Stimulated activated CD4-positive, alpha-beta T cell treated with anti-CD3 and anti-CD28 coated beads, Interleukin-15, amount 100 ng/mL, for 1 hour (primary cell): ENCODE results near the gene HIVEP2.

Experiments used
- DNase-seq, 2 donors: peaks; one replicate each; pipeline ENCODE4 v3.0.0-alpha.2; 2020; ENCODE audit warnings: low read depth in 1 of 2, low spot score in 1 of 2

Gene HIVEP2

GRCh38 chr6:142946181-142946923, 1.4 kb upstream of the HIVEP2 start:
- DNase-seq: peak; percentile 80 to 83

- DNase-seq: peak; percentile 42 to 51
These were observed 637 bp upstream of the HIVEP2 start for GRCh38 chr6:142945446-142946180.

- peak; percentile 76 to 93 for DNase-seq
These were observed 590 bp downstream of the HIVEP2 start for GRCh38 chr6:142944124-142945048.

- peak in 1 of 2 donors; percentile 27 for DNase-seq
These were observed 1.3 kb downstream of the HIVEP2 start for GRCh38 chr6:142943711-142944123.

DNA sequence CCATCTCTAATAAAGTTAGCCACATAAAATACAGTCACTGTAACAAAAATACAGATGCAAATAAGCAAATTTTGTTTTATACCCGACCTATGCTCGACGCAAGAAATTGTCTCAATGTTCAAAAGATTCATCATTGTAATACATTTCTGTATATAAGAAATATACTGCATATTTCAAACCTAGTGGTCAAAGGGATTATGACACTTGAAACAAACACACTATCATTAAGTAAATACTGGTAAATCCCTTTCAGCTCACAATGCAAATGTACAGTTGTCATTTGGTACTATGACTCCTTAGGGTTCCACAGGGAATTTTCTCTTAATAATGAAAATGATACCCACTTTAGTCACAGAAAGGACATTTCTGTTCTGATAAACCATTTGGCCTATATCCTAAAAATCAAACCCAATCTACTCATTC, 2.2 kb downstream of the HIVEP2 start:
- no peak for DNase-seq

DNA sequence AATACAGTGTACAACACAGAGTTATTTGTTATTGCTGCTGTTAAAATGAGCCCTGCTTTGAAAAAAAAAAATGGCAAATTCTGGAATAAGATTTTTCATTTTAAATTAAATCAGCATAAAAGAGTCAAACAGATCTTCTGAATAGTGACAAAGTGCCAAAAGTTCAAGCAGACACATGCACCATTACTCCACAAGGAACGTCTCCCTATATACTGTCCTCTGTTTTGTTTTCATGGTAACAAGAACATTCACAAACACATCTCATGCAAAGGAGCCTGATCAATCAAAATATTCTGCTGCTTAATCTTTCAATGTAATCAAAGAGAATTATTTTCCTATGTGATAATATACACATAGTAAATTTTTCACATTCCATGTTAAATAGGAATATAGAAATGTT, 2.7 kb downstream of the HIVEP2 start:
- DNase-seq: no peak

GRCh38 chr6:142941018-142941417, 4.0 kb downstream of the HIVEP2 start:
- no peak for DNase-seq

DNA sequence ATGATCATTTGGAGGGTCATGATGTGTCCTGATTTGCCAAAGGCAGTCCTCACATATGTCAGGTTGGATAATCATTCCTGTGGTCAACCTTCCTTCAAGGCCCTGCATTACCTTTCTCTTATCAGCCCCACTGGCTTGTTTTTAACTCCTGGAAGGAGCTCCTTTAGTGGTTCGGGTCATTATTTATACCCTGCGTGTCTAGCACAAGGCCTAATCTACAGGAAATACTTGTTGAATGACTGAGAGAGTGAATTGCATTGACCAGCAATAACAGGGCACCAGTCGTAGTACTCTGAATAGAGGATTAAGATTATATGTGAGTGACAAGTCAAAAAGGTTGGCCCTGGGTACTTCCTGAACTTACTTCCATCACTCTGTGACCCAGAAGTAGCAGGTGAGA, 4.5 kb downstream of the HIVEP2 start:
- no peak for DNase-seq

GRCh38 chr6:142938510-142938909, 6.5 kb downstream of the HIVEP2 start:
- DNase-seq: no peak

- no peak for DNase-seq
These were observed 7.0 kb downstream of the HIVEP2 start for GRCh38 chr6:142937986-142938385.

DNA sequence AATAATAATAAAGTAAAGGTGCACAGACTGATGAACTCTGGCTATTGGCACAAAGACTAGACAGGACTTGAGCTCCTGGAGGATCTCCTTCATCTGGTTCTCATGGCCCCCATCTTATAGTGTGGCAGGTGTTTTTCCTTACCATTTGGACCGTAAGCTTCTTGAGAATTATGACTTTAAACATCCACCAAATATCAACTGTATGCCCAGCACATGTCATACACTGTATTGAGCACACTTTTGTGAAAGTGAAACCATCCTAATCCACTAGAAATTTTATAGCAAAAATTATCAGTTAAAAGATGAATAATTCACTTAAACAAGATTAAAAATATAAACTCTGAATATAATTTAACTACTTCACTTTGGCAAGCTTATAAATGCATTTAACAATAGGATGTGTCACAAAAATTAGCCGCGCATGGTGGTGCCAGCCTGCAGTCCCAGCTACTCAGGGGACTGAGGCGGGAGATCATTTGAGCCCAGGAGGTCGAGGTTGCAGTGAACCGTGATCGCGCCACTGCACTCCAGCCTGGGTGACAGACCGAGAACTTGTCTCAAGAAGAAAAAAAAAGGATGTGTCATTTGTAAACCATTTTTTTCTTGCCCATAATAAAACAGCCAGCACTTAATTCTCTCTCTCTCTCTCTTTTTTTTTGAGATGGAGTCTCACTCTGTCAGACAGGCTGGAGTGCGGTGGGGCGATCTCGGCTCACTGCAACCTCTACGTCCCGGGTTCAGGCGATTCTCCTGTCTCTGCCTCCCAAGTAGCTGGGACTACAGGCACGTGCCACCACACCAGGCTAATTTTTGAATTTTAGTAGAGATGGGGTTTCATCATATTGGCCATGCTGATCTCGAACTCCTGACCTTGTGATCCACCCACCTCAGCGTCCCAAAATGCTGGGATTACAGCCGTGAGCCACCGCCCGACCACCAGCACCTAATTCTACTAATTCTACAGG, 9.1 kb downstream of the HIVEP2 start:
- DNase-seq: no peak

DNA sequence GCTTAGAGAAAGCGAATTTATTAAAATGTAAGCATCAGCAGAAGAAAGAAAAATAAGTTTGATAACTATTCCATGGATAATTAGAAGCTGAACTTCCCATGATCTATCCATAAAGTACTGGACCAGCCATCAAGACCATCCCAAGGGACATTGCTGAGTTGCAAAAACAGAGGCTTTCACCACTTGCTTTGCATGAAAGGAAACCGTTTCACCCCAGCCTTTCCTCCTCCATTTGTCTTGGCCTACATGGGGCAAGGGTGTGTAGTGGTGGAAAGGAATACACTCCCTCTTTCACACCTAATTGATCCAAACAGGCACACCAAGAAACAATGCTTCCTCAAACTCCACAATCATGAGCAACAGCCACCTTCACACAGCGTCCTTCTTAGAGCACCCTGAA, 10.4 kb downstream of the HIVEP2 start:
- no peak for DNase-seq

- DNase-seq: no peak
These were observed 10.9 kb downstream of the HIVEP2 start for GRCh38 chr6:142934106-142934505.

- no peak for DNase-seq
These were observed 11.3 kb downstream of the HIVEP2 start for GRCh38 chr6:142933701-142934100.

DNA sequence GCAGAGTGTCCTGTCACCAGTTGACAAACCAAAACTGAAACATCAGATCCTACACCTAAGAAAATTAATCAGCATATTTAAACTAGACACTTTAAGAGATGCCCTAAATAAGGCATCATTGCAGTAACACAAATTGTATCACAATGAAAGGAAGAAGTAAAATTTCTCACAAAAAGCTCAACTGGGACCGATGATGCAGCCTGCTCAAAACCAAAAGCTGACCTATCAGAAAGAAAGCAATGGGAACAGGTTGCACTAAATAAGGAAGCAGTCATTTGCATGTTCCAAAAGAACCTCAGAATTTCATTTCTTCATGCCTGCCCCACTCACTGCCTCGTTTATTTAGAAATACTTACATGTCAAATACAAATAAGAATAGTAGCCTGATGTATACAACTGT, 12.1 kb downstream of the HIVEP2 start:
- no peak for DNase-seq

DNA sequence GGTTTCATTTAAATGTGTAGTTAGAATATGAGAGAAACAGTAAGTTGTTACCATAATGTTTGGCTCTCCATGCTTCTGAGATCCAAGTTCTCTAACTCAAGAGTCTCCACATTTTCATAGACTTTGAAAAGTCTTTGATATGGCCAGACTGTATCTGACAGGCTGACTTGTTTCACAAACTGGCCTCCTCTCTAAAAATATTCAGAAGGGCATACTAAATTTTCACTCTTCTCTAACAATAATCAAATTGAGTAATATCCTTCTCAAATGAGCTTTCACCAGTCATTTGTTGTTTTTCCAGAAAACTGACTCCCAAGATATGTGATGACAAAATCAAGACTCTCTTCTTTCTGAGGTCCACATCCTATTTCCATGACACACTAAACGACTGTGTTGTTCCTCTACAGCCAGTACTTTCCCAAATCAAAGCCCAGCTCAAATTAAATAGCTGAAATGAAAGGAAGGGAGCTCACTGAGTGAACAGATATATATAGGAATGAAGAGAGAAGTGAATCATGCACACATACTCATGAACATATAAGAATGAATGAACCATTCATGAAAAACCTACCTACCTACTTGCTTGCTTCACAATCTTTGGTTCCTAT, 15.1 kb downstream of the HIVEP2 start:
- no peak for DNase-seq

- DNase-seq: no peak
These were observed 17.1 kb downstream of the HIVEP2 start for GRCh38 chr6:142927904-142928303.

DNA sequence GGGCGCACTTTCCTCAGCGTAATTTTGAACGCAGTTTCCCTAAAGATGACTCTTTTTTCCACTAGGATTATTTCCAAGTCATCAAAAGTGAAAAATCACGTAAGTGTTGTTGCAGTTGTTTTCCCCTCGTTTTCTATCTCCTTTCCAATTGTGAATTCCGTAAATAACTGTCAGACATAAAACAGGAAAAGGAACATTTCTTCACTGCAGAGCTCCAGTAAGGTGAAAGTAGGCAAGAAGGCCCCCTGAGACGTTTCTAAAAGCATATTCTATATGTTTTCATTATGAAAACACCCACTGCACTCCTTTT, 17.8 kb downstream of the HIVEP2 start:
- no peak for DNase-seq

- DNase-seq: peak; percentile 28 to 53
These were observed 18.3 kb downstream of the HIVEP2 start for GRCh38 chr6:142926494-142927270.

DNA sequence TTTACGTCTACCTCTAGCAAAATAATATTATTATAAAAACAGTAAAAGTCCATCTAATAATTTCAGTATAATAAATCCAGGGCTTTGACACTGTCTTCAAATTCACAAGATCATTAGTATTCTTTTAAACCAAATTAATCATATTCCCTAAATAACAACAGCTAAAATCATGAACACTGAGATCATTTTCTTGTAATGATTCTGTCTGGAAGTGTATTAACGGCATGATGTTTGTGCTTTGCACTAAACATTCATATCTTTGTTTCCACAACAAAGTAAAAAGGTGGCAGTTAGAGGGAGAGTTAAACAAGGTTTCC, 18.8 kb downstream of the HIVEP2 start:
- no peak for DNase-seq
